ENCODE data around the gene NAT14.

The NAT14 gene, protein sequence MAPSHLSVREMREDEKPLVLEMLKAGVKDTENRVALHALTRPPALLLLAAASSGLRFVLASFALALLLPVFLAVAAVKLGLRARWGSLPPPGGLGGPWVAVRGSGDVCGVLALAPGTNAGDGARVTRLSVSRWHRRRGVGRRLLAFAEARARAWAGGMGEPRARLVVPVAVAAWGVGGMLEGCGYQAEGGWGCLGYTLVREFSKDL

GRCh38 chr19:55484593-55485438 lies at the start of gene NAT14:
Gene NAT14, plus strand, starts transcription at chr19:55485188. Its CDS starts 521 bp downstream, at chr19:55485709.
- peak; percentile 78 to 84 for DNase-seq
- TF ChIP-seq POLR2A (IDR thresholded peaks at IDR 0.05; ENCODE audit: low read length) = peak; percentile 54
- TF ChIP-seq GATA1 (IDR thresholded peaks at IDR 0.05; ENCODE audit: low read depth, low read length) = no peak

DNA sequence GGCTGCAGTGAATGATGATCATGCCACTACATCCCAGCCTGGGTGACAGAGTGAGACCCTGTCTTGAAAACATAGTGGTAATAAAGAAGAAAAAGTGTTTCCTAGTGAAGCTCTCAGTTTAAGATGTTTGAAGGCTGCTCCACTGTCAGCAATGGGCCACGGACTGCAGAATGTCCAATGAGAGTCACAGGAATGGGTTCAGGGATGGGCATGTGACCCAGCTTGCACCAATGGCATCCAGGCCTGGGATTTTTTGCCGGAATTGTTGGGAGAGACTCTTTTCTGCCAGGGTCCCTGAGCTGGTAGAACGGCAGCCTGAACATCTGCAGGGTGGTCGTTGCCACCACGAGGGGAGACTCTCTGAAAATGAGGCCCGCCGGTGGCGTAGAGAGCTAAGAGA lies 48.1 kb upstream of the NAT14 start:
- no peak for DNase-seq
- TF ChIP-seq POLR2A (IDR thresholded peaks at IDR 0.05; ENCODE audit: low read length) = no peak
- TF ChIP-seq GATA1 (IDR thresholded peaks at IDR 0.05; ENCODE audit: low read depth, low read length) = no peak

DNA sequence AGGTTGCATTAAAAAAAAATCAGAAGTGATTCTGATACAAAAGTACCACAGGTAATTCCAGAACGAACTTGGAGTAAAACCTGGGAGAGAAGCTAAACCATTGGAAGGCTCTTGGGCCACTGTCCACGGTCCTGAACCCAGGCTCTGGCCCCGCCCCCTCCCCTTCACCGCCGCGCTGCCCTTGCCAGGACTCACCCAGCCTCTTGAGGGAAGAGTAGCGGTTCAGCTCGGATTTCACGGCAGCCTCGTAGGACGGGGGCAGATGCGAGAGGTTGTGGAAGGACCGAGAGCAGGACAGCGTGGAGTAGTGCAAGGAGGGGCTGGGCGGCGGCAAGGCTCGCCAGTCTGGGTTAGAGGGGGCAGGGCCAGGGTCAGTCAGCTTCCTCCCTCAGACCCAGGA lies 47.6 kb upstream of the NAT14 start:
- TF ChIP-seq POLR2A (IDR thresholded peaks at IDR 0.05; ENCODE audit: low read length) (no peak), GATA1 (IDR thresholded peaks at IDR 0.05; ENCODE audit: low read depth, low read length) (no peak)
- peak; percentile 70 to 74 for DNase-seq

GRCh38 chr19:55439052-55439451 lies 45.9 kb upstream of the NAT14 start:
- TF ChIP-seq GATA1 (IDR thresholded peaks at IDR 0.05; ENCODE audit: low read depth, low read length) = no peak
- no peak for TF ChIP-seq POLR2A (IDR thresholded peaks at IDR 0.05; ENCODE audit: low read length)
- no peak for DNase-seq

GRCh38 chr19:55440411-55441105 lies 44.4 kb upstream of the NAT14 start:
- no peak for TF ChIP-seq GATA1 (IDR thresholded peaks at IDR 0.05; ENCODE audit: low read depth, low read length)
- TF ChIP-seq POLR2A (IDR thresholded peaks at IDR 0.05; ENCODE audit: low read length) = peak; percentile 28

DNA sequence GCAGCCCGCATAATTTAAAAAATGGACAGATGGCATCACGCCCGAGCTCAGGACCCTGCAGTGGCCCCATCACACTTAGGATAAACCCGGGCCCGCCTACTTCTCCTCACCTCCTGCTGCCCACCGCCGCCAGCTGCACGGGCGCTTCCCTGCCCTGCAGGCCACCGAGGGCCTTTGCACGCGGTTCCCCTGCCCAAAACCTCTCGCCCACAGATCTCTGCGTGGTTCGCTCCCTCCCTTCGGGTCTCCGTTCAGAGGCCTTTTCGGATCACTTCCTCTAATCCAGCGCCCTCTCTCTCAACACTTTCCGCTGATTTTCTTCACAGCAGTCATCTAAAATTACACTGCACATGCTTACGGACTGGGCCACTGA lies 43.7 kb upstream of the NAT14 start:
- TF ChIP-seq POLR2A (IDR thresholded peaks at IDR 0.05; ENCODE audit: low read length) (no peak), GATA1 (IDR thresholded peaks at IDR 0.05; ENCODE audit: low read depth, low read length) (no peak)
- DNase-seq = no peak

More at GRCh38 chr19:55440411-55441105, 44.4 kb upstream of the NAT14 start:
- DNase-seq = peak; percentile 58 to 71

- peak; percentile 67 to 76 for DNase-seq
- TF ChIP-seq POLR2A (IDR thresholded peaks at IDR 0.05; ENCODE audit: low read length) (peak; percentile 40), GATA1 (IDR thresholded peaks at IDR 0.05; ENCODE audit: low read depth, low read length) (no peak)
Measured at GRCh38 chr19:55441692-55442321, 43.2 kb upstream of the NAT14 start.

- peak; percentile 65 to 74 for DNase-seq
- TF ChIP-seq GATA1 (IDR thresholded peaks at IDR 0.05; ENCODE audit: low read depth, low read length) (no peak), POLR2A (IDR thresholded peaks at IDR 0.05; ENCODE audit: low read length) (no peak)
Measured at GRCh38 chr19:55442372-55442961, 42.5 kb upstream of the NAT14 start.

DNA sequence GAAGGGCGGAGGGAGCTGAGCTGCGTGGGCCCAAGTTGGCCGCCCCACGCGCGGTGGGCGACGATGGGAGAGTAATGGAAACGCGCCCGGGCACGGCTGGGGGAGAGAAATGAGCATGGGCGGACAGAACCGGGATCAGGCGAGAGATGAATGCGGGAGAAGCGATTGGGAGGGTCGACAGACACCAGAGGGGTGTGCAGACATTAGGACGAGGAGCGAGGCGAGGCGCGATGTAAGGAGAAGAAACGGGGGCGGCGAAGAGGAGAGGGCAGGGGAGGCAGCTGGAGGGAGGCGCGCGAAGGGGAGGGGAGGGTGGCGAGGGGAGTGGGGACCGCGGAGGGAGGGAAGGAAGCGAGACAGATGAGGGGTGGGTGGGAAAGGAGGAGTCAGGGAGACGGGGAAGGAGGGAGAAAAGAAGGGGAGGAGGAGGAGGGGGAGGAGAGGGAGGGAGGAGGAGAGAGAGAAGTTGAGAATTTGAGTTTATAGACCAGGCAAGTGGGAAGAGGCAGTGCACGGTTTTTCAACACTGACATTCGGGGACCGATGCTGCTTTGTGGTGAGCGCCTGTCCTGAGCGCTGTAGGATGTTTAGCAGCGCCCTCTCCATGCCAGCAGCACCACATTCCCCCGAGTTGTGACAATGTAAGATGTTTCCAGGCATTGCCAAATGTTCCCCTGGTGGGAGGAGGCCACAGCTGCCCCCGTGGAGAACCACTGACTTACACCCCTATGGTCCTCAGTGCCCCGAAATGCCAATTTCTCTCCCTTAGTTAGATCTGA lies 41.8 kb upstream of the NAT14 start, which contains the start of gene SHISA7:
TSS of gene SHISA7 (minus strand) at position 256 of the 779 bp plus-strand sequence. CDS start 437 bp downstream, outside the sequence.
- TF ChIP-seq GATA1 (IDR thresholded peaks at IDR 0.05; ENCODE audit: low read depth, low read length) = no peak
- no peak for TF ChIP-seq POLR2A (IDR thresholded peaks at IDR 0.05; ENCODE audit: low read length)
- peak in 1 of 2 experiments; percentile 88 for DNase-seq

- TF ChIP-seq GATA1 (IDR thresholded peaks at IDR 0.05; ENCODE audit: low read depth, low read length) (peak; percentile 86), POLR2A (IDR thresholded peaks at IDR 0.05; ENCODE audit: low read length) (peak; percentile 73)
- peak; percentile 89 to 98 for DNase-seq
Measured at GRCh38 chr19:55443824-55444480, 41.0 kb upstream of the NAT14 start.

- TF ChIP-seq POLR2A (IDR thresholded peaks at IDR 0.05; ENCODE audit: low read length) = no peak
- no peak for TF ChIP-seq GATA1 (IDR thresholded peaks at IDR 0.05; ENCODE audit: low read depth, low read length)
- no peak for DNase-seq
Measured at GRCh38 chr19:55444646-55445045, 40.3 kb upstream of the NAT14 start.

- no peak for DNase-seq
- no peak for TF ChIP-seq GATA1 (IDR thresholded peaks at IDR 0.05; ENCODE audit: low read depth, low read length)
- TF ChIP-seq POLR2A (IDR thresholded peaks at IDR 0.05; ENCODE audit: low read length) = no peak
Measured at GRCh38 chr19:55446060-55446459, 38.9 kb upstream of the NAT14 start.
